HL-60 (cell line): Measurements from ENCODE around the gene PMEPA1.

Experiments used
- CTCF ChIP-seq: IDR thresholded peaks from one replicate; pipeline ENCODE4 v1.5.1; 2011; ENCODE audit warnings: low read length, control low read depth, inconsistent platforms; ENCODE audit not compliant: insufficient read depth
- GABPA ChIP-seq: IDR thresholded peaks from 2 replicates; pipeline ENCODE4 v1.6.1; 2012; ENCODE audit warnings: low read depth
- POLR2AphosphoS5 ChIP-seq: IDR thresholded peaks from 2 replicates; pipeline ENCODE4 v1.6.1; 2012; ENCODE audit warnings: low read depth
- SPI1 ChIP-seq: IDR thresholded peaks from 2 replicates; pipeline ENCODE4 v1.6.1; 2012; ENCODE audit warnings: low read depth, mild to moderate bottlenecking, borderline replicate concordance
- TF ChIP-seq, protein P1 (sequence below): IDR thresholded peaks from 2 replicates; pipeline ENCODE4 v1.6.1; 2012; ENCODE audit warnings: low read depth; ENCODE audit not compliant: insufficient replicate concordance

DNA sequence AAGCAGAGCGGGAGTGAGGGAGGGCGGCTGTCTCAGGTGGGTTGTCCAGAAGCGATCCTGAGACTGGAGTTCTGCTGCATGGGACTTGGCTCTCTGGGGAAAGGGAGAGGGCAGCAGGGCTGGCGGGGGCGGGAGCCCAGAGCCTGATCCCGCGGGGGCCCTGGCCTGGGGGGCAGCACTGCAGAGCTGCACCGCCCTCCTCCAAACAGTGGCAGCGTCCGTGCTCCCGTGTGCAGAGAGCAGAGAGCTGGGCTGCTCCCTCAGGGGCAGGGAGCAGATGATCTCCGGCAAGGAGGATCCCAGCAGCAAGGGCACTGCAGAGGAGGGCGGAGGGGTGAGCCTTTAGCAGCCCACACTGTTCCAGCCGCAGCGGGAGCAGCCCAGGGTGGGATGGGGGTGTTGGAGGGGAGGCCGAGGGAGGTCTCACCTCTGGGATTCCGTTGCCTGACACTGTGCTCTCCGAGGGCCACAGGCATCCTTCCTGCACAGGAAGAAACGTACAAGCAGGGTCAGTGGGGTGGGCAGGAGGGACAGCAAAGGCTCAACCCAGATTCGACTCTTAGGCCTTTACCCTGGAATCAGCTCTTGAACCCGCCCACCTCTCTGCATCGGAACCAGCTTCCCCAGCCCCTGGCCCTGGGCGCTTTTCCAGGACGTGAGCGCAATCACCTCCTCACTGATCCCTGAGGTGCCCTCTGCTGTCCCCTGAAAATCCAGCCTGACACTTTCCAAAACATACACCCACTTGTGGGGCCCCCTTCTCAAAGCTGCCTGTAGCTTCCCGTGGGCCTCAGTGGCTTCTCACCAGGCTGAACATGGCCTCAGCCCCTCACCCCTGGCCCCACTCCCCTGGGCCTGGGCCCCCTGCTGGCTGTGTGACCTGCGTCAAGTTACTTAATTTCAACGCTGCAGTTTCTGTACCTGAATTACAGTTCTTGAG lies 56.9 kb downstream of the PMEPA1 start:
- no peak for TF ChIP-seq CTCF
- no peak for TF ChIP-seq SPI1
- TF ChIP-seq POLR2AphosphoS5 = no peak
- no peak for TF ChIP-seq GABPA
- TF ChIP-seq, protein P1, sequence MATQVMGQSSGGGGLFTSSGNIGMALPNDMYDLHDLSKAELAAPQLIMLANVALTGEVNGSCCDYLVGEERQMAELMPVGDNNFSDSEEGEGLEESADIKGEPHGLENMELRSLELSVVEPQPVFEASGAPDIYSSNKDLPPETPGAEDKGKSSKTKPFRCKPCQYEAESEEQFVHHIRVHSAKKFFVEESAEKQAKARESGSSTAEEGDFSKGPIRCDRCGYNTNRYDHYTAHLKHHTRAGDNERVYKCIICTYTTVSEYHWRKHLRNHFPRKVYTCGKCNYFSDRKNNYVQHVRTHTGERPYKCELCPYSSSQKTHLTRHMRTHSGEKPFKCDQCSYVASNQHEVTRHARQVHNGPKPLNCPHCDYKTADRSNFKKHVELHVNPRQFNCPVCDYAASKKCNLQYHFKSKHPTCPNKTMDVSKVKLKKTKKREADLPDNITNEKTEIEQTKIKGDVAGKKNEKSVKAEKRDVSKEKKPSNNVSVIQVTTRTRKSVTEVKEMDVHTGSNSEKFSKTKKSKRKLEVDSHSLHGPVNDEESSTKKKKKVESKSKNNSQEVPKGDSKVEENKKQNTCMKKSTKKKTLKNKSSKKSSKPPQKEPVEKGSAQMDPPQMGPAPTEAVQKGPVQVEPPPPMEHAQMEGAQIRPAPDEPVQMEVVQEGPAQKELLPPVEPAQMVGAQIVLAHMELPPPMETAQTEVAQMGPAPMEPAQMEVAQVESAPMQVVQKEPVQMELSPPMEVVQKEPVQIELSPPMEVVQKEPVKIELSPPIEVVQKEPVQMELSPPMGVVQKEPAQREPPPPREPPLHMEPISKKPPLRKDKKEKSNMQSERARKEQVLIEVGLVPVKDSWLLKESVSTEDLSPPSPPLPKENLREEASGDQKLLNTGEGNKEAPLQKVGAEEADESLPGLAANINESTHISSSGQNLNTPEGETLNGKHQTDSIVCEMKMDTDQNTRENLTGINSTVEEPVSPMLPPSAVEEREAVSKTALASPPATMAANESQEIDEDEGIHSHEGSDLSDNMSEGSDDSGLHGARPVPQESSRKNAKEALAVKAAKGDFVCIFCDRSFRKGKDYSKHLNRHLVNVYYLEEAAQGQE = no peak
